Right lobe of liver (tissue), 6 donors: Measurements from ENCODE around the gene STBD1. TPM values are rescaled to one million over a fixed set of nuclear protein-coding genes. Genes with fewer than 3 reads are reported as not detected.
A peak's percentile ranks its signal among the peaks of the same experiment; 100 is the strongest.

Source experiments
- ATAC-seq, 4 donors: fragments of 200-7000 bp; cut with Tn5 transposase; one replicate each; pipeline ENCODE4 v1.9.1; 2020; ENCODE audit warnings: mild to moderate bottlenecking in 4 of 4, moderate library complexity in 4 of 4
- DNase-seq, 3 donors: peaks; one replicate each; pipeline ENCODE4 v3.0.0-alpha.2; 2020
- H3K27ac ChIP-seq, 3 donors: fragments of 200-600 bp; one replicate each; pipeline ENCODE4 v1.8.0; 2022
- H3K27me3 ChIP-seq, 2 donors: fragments of 200-600 bp; one replicate each; pipeline ENCODE4 v1.8.0; 2022
- H3K36me3 ChIP-seq, 4 donors: fragments of 200-600 bp; sonication (generic) in 1 of 4; one replicate each; pipeline versions ENCODE4 v1.5.1 to v1.8.0; 2017 to 2022; ENCODE audit warnings: control low read depth in 1 of 4
- H3K4me1 ChIP-seq, 4 donors: fragments of 200-600 bp; sonication (generic) in 1 of 4; one replicate each; pipeline versions ENCODE4 v1.5.1 to v1.8.0; 2017 to 2022; ENCODE audit warnings: control low read depth in 1 of 4
- H3K4me3 ChIP-seq, 3 donors: fragments of 200-600 bp; one replicate each; pipeline ENCODE4 v1.8.0; 2022
- H3K9me3 ChIP-seq, 4 donors: fragments of 200-600 bp; sonication (generic) in 1 of 4; one replicate each; pipeline versions ENCODE4 v1.5.1 to v1.8.0; 2017 to 2022; ENCODE audit warnings: control low read depth in 1 of 4
- POLR2A ChIP-seq: fragments of 450-650 bp; IDR thresholded peaks from one replicate; pipeline ENCODE4 v1.6.1; 2017; ENCODE audit warnings: antibody characterized with exemption, mild to moderate bottlenecking
- WGBS: methylation state at CpG from one replicate; pipeline ENCODE4 v1.1.6; 2018; ENCODE audit warnings: low coverage, low lambda C conversion rate; ENCODE audit not compliant: insufficient coverage; ENCODE audit errors: missing lambda C conversion rate; 5-methylcytosine and 5-hydroxymethylcytosine counted together
- intact Hi-C, 2 donors: fragments of 100-400 bp; cut with DNase I; formaldehyde crosslinking; loops; one replicate each; pipeline versions ENCODE4 v1.11.2 to v1.14.1; 2022
- long read RNA-seq: library from polyadenylated mRNA; unstranded; transcript quantifications from one replicate; pipeline ENCODE4 v2.0.0, GENCODE V29; 2019
- total RNA-seq, 6 experiments: library from RNA; depleted of rRNA in 2 of 6; stranded (reverse); fragments of >200 nt in 2 of 6; fragmentation: NEBNext Ultra II Directional in 3 of 6; extraction: Animal tissue kit (Norgen Biotek cat#: 25700) in 3 of 6; gene quantifications; one replicate each; pipeline versions ENCODE4 v1.1.0 to v1.2.4, GENCODE V29; 2016 to 2023
- TF ChIP-seq, protein P1 (sequence below), 4 donors: fragments of 200-600 bp in 3 of 4; fragments of 450-650 bp in 1 of 4; IDR thresholded peaks; one replicate each; pipeline versions ENCODE4 v1.5.1 to v1.8.0; 2016 to 2022; ENCODE audit warnings: antibody characterized with exemption in 4 of 4, mild to moderate bottlenecking in 2 of 4
- donor health status: DM: no; HTN: yes; CAD: no.
- donor health status: DM: no; HTN: no; CAD: no.
- donor health status: DM: no; HTN: no; CAD: no.
- donor health status: DM: no; HTN: yes; CAD: no.
- donor health status: DM: no; HTN: yes; CAD: no.

The STBD1 gene
- 10 to 100 TPM; 16.3 to 53.5 (median 37.6) TPM for total RNA-seq
- long read RNA-seq, transcript STBD1-201 (2 exons, 3,420 nt) = major isoform, 72 of 77 reads
- long read RNA-seq, partial matches to known transcripts = 0 of 77 reads
- long read RNA-seq, other reads (novel, unspliced or antisense) = 5 of 77 reads

DNA sequence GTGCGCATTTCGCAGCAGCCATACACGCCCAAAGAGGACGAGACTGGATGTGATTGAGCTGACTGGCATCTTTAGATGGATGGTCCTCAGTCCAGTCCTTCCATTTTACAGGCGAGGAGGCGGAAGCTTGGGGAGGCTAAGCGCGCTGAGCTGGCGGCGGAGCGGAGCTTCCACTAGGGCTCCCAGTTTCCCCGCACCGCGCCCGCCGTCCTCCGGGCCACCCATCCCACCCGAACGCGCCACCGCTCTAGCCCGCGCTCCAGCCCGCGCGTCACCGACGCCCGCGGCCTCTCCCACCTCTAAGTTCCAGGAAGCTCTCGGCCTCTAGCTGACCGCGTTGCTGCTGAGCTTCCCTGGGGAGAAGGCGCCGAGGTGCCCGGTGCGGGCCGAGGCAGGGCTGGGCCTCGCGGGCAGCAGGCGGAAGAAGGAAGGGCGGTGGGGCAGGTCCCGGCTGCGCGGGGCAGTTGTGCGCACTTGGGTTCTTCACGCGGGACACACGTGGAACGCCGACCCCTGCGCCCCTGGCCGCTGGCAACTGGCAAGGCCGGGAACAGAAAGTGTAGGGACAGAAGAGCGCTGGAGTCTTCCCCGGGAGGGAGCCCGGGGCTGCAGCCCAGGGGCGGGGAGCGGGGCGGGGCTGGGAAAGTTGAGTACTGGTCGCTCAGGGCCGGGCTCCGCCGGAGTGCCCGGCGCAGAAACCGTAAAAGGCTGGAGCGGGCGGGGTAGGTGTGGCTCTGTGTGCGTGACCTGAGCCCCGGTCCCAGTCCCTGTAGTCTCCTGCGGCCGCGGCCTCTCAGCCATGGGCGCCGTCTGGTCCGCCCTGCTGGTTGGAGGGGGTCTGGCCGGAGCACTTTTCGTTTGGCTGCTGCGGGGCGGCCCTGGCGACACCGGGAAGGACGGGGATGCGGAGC is at the start of gene STBD1:
STBD1 (plus strand) TSS at position 763 of the 911 bp plus-strand sequence; CDS start at position 800, 37 bp downstream.
- H3K9me3 ChIP-seq = no peaks in the 10 kb centered on the region
- peak; percentile 94 to 97 (median 95) for DNase-seq
- peak; percentile 87 for TF ChIP-seq POLR2A
- TF ChIP-seq, protein P1, sequence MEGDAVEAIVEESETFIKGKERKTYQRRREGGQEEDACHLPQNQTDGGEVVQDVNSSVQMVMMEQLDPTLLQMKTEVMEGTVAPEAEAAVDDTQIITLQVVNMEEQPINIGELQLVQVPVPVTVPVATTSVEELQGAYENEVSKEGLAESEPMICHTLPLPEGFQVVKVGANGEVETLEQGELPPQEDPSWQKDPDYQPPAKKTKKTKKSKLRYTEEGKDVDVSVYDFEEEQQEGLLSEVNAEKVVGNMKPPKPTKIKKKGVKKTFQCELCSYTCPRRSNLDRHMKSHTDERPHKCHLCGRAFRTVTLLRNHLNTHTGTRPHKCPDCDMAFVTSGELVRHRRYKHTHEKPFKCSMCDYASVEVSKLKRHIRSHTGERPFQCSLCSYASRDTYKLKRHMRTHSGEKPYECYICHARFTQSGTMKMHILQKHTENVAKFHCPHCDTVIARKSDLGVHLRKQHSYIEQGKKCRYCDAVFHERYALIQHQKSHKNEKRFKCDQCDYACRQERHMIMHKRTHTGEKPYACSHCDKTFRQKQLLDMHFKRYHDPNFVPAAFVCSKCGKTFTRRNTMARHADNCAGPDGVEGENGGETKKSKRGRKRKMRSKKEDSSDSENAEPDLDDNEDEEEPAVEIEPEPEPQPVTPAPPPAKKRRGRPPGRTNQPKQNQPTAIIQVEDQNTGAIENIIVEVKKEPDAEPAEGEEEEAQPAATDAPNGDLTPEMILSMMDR (IDR thresholded peaks at IDR 0.05) = peak in 1 of 4 donors; percentile 5
- peaks cover 0 to 13% (median 8%) of the 10 kb centered on the region in 4 donors for H3K36me3 ChIP-seq
- intact Hi-C loops = loop anchor here in 1 of 2 donors (10.0 kb wide), 1 partner anchor 91 kb away; the partner anchor contains the start of gene SCARB2
- peak; percentile 70 to 84 (median 79) for ATAC-seq
- peak within 1 kb of the TSS; percentile 95 to 99 (median 99) for H3K27ac ChIP-seq
- peak within 1 kb of the TSS; percentile 65 to 89 (median 68) for H3K4me3 ChIP-seq
- WGBS = 0% methylated on average over 28 of the region's 85 CpGs
- no peaks in the 10 kb centered on the region for H3K27me3 ChIP-seq
- H3K4me1 ChIP-seq = peaks cover 0 to 32% (median 4%) of the 10 kb centered on the region in 4 donors

DNA sequence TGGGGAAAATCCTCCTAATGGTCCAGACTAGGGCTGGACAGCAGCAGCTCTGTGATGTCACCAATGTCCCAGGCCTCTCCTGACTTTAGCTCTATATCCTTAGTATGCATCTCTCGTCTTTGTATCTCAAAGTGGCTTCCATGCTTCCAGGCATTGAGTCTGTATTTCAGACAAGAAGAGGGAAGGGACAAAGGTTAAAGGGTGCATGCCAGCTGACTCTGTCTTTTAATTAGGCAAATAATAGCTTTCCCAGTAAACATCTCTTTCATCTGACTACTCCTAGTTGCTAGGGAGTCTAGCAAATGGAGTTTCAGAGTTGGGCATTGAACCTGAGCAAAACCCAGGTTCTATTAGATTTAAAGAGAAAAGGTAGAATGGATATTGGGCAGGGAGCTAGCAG is 49.6 kb upstream of the STBD1 start:
- ATAC-seq = peak; percentile 40 to 73 (median 46)

GRCh38 chr4:76257824-76258223 is 48.7 kb upstream of the STBD1 start:
- H3K27ac ChIP-seq = no peak overlapping the region
- H3K36me3 ChIP-seq = no peaks in the 10 kb centered on the region
- 89% methylated on average over 2 of the region's 3 CpGs for WGBS
- H3K27me3 ChIP-seq = no peaks in the 10 kb centered on the region
- TF ChIP-seq, protein P1 (IDR thresholded peaks at IDR 0.05) = no peak
- TF ChIP-seq POLR2A = no peak
- intact Hi-C loops = no loop called here
- DNase-seq (no peak), ATAC-seq (no peak)
- H3K9me3 ChIP-seq = no peaks in the 10 kb centered on the region
- no peak overlapping the region for H3K4me3 ChIP-seq
- H3K4me1 ChIP-seq = peaks cover 0 to 23% (median 5%) of the 10 kb centered on the region in 4 donors

More for the DNA sequence above, 49.6 kb upstream of the STBD1 start:
- DNase-seq = no peak
- no peak overlapping the region for H3K4me3 ChIP-seq
- no peaks in the 10 kb centered on the region for H3K27me3 ChIP-seq
- WGBS = 43% methylated on average over 1 of the region's 1 CpG
- intact Hi-C loops = no loop called here
- no peaks in the 10 kb centered on the region for H3K36me3 ChIP-seq
- no peak for TF ChIP-seq POLR2A
- TF ChIP-seq, protein P1 (IDR thresholded peaks at IDR 0.05) = no peak
- no peaks in the 10 kb centered on the region for H3K9me3 ChIP-seq
- H3K4me1 ChIP-seq = peaks cover 0 to 23% (median 5%) of the 10 kb centered on the region in 4 donors
- peak overlapping the region in 1 of 3 donors; percentile 7 for H3K27ac ChIP-seq

DNA sequence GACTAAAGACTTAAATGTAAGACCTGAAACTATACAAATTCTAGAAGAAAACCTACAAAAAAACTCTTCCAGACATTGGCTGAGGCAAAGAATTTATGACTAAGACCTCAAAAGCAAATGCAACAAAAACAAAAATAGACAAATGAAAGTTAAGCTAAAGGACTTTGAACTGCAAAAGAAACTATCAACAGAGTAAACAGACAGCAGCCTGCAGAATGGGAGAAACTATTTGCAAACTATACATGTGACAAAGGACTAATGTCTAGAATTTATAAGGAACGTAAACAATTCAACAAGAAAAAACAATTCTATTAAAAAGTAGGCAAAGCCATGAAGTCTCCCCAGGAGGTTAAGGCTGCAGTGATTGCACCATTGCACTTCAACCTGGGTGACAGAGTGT is 46.0 kb upstream of the STBD1 start:
- TF ChIP-seq, protein P1 (IDR thresholded peaks at IDR 0.05) = no peak
- TF ChIP-seq POLR2A = no peak
- Histone ChIP-seq H3K36me3 (no peaks in the 10 kb centered on the region), H3K9me3 (no peaks in the 10 kb centered on the region), H3K27ac (peak overlapping the region in 2 of 3 donors; percentile 13 to 54), H3K4me1 (peaks cover 0 to 23% (median 5%) of the 10 kb centered on the region in 4 donors), H3K4me3 (no peak overlapping the region), H3K27me3 (no peaks in the 10 kb centered on the region)
- 9% methylated on average over 1 of the region's 1 CpG for WGBS
- intact Hi-C loops = no loop called here
- DNase-seq (no peak), ATAC-seq (peak; percentile 59 to 67 (median 66))
